Measurements from ENCODE around the gene ALOX5. TPM values are rescaled to one million over a fixed set of nuclear protein-coding genes. Genes with fewer than 3 reads are reported as not detected.

ALOX5 gene
- total and polyA plus RNA-seq, 10 of the 15 experiments (the other 5 are each of a cell fraction or from before 2014, with no cell fraction given), result 0.43 to 102 (median 34.2) TPM

DNA sequence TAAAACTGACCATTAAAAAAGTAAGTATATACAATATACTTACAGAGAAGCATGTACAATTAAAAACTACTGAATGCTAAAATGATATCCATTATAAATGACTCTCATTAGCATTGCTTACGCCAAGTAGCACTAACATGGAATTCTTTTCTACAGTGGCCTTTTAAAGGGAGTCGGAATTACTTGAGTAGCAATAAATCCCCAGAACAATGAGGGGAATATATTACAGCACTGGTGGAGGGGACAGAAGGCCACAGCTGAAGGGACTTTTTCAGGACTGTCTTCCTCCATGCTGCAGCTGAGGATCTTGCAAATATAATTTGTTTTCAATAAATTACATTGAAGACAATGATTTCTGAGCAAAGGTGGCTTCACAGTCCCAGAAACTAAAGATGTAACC, 97.0 kb downstream of the ALOX5 start:
- in situ Hi-C loops (cut with MboI), result no loop called here
- CTCF ChIA-PET, result no interaction called here
- Histone ChIP-seq H3K4me2 (ENCODE audit: control insufficient read depth, insufficient read depth) (no peak overlapping the region), H2AFZ (ENCODE audit: control insufficient read depth, low read depth, low read length) (no peak overlapping the region), H3K4me1 (ENCODE audit: control insufficient read depth, insufficient read depth, low read length) (peaks cover 15% of the 10 kb centered on the region), H3K36me3 (ENCODE audit: control insufficient read depth in 2 of 2, insufficient read depth in 2 of 2, low read length in 1 of 2) (0 out of 4 replicates have a peak, but pooled peaks cover 0 to 5% of the 10 kb centered on the region in 2 experiments), H3K4me3 (no peak overlapping the region), H3K27me3 (replicated peaks in 1 of 2; ENCODE audit: control insufficient read depth in 2 of 2, insufficient read depth in 2 of 2, low read length in 1 of 2) (no peaks in the 10 kb centered on the region), H3K9me3 (replicated peaks; ENCODE audit: control insufficient read depth, insufficient read depth, low read length) (peaks cover 7% of the 10 kb centered on the region; the same call in 1 of the 3 replicates), H4K20me1 (ENCODE audit: control insufficient read depth, insufficient read depth) (no peaks in the 10 kb centered on the region), H3K9ac (ENCODE audit: control insufficient read depth, insufficient read depth, low read length) (no peak overlapping the region), H3K27ac (ENCODE audit: control insufficient read depth, insufficient read depth) (no peak overlapping the region), H3K79me2 (ENCODE audit: control insufficient read depth, insufficient read depth, low read length) (peaks cover 19% of the 10 kb centered on the region)
- intact Hi-C loops (cut with micrococcal nuclease; ENCODE audit: unreplicated experiment), result no loop called here
- DNase-seq (ENCODE audit: low read depth, low spot score), result no peak
- 68% methylated on average over 2 of the region's 2 CpGs for WGBS (ENCODE audit: insufficient coverage, insufficient replicate concordance, low lambda C conversion rate, missing lambda C conversion rate)
- TF ChIP-seq PAX8 (IDR thresholded peaks at IDR 0.05), result no peak
- TF ChIP-seq KAT2A (conservative IDR thresholded peaks at IDR 0.05; ENCODE audit: control insufficient read depth, low read depth, low read length), result no peak
- TF ChIP-seq CUX1 (IDR thresholded peaks at IDR 0.05; ENCODE audit: insufficient replicate concordance, low read depth, low read length), result no peak
- TF ChIP-seq TCF3 (IDR thresholded peaks at IDR 0.05; ENCODE audit: borderline replicate concordance, insufficient read depth, low read depth, low read length), result no peak
- TF ChIP-seq, protein P1, sequence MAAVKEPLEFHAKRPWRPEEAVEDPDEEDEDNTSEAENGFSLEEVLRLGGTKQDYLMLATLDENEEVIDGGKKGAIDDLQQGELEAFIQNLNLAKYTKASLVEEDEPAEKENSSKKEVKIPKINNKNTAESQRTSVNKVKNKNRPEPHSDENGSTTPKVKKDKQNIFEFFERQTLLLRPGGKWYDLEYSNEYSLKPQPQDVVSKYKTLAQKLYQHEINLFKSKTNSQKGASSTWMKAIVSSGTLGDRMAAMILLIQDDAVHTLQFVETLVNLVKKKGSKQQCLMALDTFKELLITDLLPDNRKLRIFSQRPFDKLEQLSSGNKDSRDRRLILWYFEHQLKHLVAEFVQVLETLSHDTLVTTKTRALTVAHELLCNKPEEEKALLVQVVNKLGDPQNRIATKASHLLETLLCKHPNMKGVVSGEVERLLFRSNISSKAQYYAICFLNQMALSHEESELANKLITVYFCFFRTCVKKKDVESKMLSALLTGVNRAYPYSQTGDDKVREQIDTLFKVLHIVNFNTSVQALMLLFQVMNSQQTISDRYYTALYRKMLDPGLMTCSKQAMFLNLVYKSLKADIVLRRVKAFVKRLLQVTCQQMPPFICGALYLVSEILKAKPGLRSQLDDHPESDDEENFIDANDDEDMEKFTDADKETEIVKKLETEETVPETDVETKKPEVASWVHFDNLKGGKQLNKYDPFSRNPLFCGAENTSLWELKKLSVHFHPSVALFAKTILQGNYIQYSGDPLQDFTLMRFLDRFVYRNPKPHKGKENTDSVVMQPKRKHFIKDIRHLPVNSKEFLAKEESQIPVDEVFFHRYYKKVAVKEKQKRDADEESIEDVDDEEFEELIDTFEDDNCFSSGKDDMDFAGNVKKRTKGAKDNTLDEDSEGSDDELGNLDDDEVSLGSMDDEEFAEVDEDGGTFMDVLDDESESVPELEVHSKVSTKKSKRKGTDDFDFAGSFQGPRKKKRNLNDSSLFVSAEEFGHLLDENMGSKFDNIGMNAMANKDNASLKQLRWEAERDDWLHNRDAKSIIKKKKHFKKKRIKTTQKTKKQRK (IDR thresholded peaks at IDR 0.05; ENCODE audit: low read depth, low read length), result no peak
- TF ChIP-seq ZNF24 (IDR thresholded peaks at IDR 0.05), result no peak
- SMC1A ChIA-PET (ENCODE audit: uncharacterized antibody, unreplicated experiment), result interaction anchor here (0.6 kb wide), 1 partner anchor 266 kb away, joined by 3 read pairs; no protein-coding TSS in a partner anchor
- BruUV-seq (replicated peaks), result no TSS peak
- RAD21 ChIA-PET (ENCODE audit: unreplicated experiment), result no interaction called here
- POLR2A ChIA-PET, result no interaction called here
- ATAC-seq, result no peak
- no peak for FAIRE-seq
